ENCODE measurements around the gene ABHD16A.

DNA sequence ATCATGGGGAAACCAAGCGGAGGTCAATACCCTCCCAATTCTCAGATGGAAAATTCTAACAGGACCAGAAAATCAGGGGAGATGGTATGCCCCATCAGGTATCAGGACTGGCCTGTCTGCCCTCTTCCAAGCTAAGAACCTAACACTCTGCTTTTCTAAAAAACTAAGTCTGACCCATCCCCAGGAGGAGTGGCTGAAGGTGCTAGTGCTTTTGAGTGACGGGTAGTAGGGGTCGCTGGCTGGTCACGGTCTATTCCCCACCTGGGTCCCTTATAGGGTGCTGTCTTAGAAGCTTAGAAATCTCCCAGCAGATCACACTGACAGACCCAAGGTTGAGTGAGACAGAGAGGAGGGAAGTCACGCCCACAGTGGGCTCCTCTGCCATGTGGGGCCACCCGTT, 9.6 kb downstream of the ABHD16A start:
- TF ChIP-seq, protein P1, sequence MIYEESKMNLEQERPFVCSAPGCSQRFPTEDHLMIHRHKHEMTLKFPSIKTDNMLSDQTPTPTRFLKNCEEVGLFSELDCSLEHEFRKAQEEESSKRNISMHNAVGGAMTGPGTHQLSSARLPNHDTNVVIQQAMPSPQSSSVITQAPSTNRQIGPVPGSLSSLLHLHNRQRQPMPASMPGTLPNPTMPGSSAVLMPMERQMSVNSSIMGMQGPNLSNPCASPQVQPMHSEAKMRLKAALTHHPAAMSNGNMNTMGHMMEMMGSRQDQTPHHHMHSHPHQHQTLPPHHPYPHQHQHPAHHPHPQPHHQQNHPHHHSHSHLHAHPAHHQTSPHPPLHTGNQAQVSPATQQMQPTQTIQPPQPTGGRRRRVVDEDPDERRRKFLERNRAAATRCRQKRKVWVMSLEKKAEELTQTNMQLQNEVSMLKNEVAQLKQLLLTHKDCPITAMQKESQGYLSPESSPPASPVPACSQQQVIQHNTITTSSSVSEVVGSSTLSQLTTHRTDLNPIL (CRISPR knock-in tag; IDR thresholded peaks at IDR 0.05; ENCODE audit: low read depth), result no peak
- TF ChIP-seq SNAI2 (CRISPR knock-in tag; IDR thresholded peaks at IDR 0.05), result no peak
- TF ChIP-seq, protein P2, sequence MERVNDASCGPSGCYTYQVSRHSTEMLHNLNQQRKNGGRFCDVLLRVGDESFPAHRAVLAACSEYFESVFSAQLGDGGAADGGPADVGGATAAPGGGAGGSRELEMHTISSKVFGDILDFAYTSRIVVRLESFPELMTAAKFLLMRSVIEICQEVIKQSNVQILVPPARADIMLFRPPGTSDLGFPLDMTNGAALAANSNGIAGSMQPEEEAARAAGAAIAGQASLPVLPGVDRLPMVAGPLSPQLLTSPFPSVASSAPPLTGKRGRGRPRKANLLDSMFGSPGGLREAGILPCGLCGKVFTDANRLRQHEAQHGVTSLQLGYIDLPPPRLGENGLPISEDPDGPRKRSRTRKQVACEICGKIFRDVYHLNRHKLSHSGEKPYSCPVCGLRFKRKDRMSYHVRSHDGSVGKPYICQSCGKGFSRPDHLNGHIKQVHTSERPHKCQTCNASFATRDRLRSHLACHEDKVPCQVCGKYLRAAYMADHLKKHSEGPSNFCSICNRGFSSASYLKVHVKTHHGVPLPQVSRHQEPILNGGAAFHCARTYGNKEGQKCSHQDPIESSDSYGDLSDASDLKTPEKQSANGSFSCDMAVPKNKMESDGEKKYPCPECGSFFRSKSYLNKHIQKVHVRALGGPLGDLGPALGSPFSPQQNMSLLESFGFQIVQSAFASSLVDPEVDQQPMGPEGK (CRISPR knock-in tag; IDR thresholded peaks at IDR 0.05; ENCODE audit: borderline replicate concordance), result no peak
- TF ChIP-seq RARB (CRISPR knock-in tag; IDR thresholded peaks at IDR 0.05), result no peak
- TF ChIP-seq ZNF70 (CRISPR knock-in tag; IDR thresholded peaks at IDR 0.05), result no peak
- TF ChIP-seq ZC3H10 (CRISPR knock-in tag; IDR thresholded peaks at IDR 0.05), result no peak
- TF ChIP-seq, protein P3, sequence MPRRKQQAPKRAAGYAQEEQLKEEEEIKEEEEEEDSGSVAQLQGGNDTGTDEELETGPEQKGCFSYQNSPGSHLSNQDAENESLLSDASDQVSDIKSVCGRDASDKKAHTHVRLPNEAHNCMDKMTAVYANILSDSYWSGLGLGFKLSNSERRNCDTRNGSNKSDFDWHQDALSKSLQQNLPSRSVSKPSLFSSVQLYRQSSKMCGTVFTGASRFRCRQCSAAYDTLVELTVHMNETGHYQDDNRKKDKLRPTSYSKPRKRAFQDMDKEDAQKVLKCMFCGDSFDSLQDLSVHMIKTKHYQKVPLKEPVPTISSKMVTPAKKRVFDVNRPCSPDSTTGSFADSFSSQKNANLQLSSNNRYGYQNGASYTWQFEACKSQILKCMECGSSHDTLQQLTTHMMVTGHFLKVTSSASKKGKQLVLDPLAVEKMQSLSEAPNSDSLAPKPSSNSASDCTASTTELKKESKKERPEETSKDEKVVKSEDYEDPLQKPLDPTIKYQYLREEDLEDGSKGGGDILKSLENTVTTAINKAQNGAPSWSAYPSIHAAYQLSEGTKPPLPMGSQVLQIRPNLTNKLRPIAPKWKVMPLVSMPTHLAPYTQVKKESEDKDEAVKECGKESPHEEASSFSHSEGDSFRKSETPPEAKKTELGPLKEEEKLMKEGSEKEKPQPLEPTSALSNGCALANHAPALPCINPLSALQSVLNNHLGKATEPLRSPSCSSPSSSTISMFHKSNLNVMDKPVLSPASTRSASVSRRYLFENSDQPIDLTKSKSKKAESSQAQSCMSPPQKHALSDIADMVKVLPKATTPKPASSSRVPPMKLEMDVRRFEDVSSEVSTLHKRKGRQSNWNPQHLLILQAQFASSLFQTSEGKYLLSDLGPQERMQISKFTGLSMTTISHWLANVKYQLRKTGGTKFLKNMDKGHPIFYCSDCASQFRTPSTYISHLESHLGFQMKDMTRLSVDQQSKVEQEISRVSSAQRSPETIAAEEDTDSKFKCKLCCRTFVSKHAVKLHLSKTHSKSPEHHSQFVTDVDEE (CRISPR knock-in tag; IDR thresholded peaks at IDR 0.05), result no peak
